Ishikawa (cell line): ENCODE data around the gene ZNF609.

Source experiments
- CEBPB ChIP-seq: IDR thresholded peaks from 2 replicates; pipeline ENCODE4 v1.6.1; 2012
- CREB1 ChIP-seq: IDR thresholded peaks from 2 replicates; pipeline ENCODE4 v1.6.1; 2012; ENCODE audit warnings: low read depth
- EGR1 ChIP-seq: IDR thresholded peaks from 2 replicates; pipeline ENCODE4 v1.6.1; 2012
- EP300 ChIP-seq: IDR thresholded peaks from 2 replicates; pipeline ENCODE4 v1.6.1; 2012; ENCODE audit warnings: borderline replicate concordance
- FOXM1 ChIP-seq: IDR thresholded peaks from 2 replicates; pipeline ENCODE4 v1.6.1; 2012; ENCODE audit warnings: low read depth, borderline replicate concordance
- MAX ChIP-seq: IDR thresholded peaks from 2 replicates; pipeline ENCODE4 v1.6.1; 2012
- NFIC ChIP-seq: IDR thresholded peaks from 2 replicates; pipeline ENCODE4 v1.6.1; 2012
- RAD21 ChIP-seq: IDR thresholded peaks from 2 replicates; pipeline ENCODE4 v1.6.1; 2012; ENCODE audit warnings: low read depth
- REST ChIP-seq: IDR thresholded peaks from 2 replicates; pipeline ENCODE4 v1.6.1; 2012; ENCODE audit warnings: low read depth, mild to moderate bottlenecking
- TAF1 ChIP-seq: IDR thresholded peaks from 2 replicates; pipeline ENCODE4 v1.6.1; 2012; ENCODE audit warnings: low read depth, mild to moderate bottlenecking
- TCF12 ChIP-seq: IDR thresholded peaks from 2 replicates; pipeline ENCODE4 v1.6.1; 2012; ENCODE audit warnings: low read depth
- TEAD4 ChIP-seq: IDR thresholded peaks from 2 replicates; pipeline ENCODE4 v1.6.1; 2012
- YY1 ChIP-seq: IDR thresholded peaks from 2 replicates; pipeline ENCODE4 v1.6.1; 2012; ENCODE audit warnings: low read depth
- ZBTB7A ChIP-seq: IDR thresholded peaks from 2 replicates; pipeline ENCODE4 v1.6.1; 2012; ENCODE audit warnings: low read depth
- TF ChIP-seq, protein P1 (sequence below): IDR thresholded peaks from 2 replicates; pipeline ENCODE4 v1.6.1; 2012

ZNF609 gene

GRCh38 chr15:64521201-64521600 is 60.8 kb downstream of the ZNF609 start:
- no peak for TF ChIP-seq CEBPB
- TF ChIP-seq NFIC, result no peak
- TF ChIP-seq EGR1, result no peak
- no peak for TF ChIP-seq YY1
- no peak for TF ChIP-seq RAD21
- no peak for TF ChIP-seq CREB1
- no peak for TF ChIP-seq TAF1
- TF ChIP-seq REST, result no peak
- TF ChIP-seq TEAD4, result no peak
- TF ChIP-seq EP300, result no peak
- TF ChIP-seq ZBTB7A, result no peak
- TF ChIP-seq MAX, result no peak
- TF ChIP-seq TCF12, result no peak

DNA sequence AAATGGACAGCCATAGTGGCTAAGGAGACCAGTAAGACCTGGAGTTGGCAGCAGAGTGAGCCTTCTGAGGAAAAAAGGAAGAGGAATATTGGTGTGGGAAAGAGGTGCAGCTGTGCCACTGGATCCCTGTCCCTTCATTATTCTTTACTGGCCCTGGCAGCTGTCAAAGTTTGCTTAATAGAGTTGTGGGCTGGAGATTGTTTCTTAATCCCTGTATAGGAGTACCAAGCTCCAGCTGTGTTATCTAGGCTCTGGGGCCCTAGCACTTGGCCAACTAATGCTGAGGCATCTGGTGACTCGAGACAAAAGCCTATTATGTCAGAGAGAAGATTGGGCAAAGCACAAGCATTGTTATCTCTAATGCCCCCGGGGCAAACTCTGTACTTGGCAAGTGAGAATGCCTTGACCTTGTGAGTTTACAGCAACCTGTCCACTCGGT is 61.4 kb downstream of the ZNF609 start:
- TF ChIP-seq TCF12 (no peak), CREB1 (no peak), CEBPB (no peak), YY1 (no peak), EGR1 (no peak), NFIC (no peak), TEAD4 (no peak), FOXM1 (no peak), MAX (no peak), REST (no peak), ZBTB7A (no peak), RAD21 (no peak), TAF1 (no peak), EP300 (no peak)
- TF ChIP-seq, protein P1, sequence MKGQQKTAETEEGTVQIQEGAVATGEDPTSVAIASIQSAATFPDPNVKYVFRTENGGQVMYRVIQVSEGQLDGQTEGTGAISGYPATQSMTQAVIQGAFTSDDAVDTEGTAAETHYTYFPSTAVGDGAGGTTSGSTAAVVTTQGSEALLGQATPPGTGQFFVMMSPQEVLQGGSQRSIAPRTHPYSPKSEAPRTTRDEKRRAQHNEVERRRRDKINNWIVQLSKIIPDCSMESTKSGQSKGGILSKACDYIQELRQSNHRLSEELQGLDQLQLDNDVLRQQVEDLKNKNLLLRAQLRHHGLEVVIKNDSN, result no peak

DNA sequence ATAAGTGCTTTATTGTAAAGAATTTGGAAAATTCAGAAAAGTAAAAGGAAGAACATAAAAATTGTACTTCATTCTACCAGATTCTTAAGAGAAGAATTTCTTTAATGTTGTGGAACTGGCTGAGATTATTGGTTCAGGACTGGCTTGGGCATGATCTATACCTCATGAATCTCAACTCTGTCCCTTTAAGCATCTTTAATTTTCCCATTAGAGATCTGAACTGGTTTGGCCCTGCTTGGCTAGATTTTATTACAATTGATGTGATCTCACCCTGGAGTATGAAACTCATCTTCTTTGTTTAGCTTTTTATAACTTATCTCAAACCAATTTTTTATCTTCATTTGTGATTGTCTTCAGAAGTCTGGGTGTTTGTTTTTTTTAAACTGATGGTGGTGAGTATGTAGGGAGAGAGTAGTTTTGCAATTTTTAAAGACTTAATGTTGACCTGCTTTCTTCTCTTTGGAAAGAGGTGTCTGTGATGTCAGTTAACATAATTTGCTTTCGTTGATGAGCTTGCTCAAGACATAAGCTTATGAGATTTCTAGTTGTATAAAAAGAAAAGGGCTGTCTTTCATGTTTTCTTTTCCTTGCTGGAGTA is 61.9 kb downstream of the ZNF609 start:
- TF ChIP-seq, protein P1, result no peak
- no peak for TF ChIP-seq TEAD4
- no peak for TF ChIP-seq EP300
- TF ChIP-seq RAD21, result no peak
- TF ChIP-seq FOXM1, result no peak
- TF ChIP-seq EGR1, result no peak
- no peak for TF ChIP-seq TAF1
- TF ChIP-seq CREB1, result no peak
- TF ChIP-seq MAX, result no peak
- no peak for TF ChIP-seq CEBPB

GRCh38 chr15:64523240-64523639 is 62.9 kb downstream of the ZNF609 start:
- TF ChIP-seq TEAD4, result no peak
- TF ChIP-seq CEBPB, result no peak
- no peak for TF ChIP-seq CREB1
- no peak for TF ChIP-seq EGR1
- no peak for TF ChIP-seq RAD21
- no peak for TF ChIP-seq ZBTB7A
- no peak for TF ChIP-seq TAF1
- TF ChIP-seq MAX, result no peak

DNA sequence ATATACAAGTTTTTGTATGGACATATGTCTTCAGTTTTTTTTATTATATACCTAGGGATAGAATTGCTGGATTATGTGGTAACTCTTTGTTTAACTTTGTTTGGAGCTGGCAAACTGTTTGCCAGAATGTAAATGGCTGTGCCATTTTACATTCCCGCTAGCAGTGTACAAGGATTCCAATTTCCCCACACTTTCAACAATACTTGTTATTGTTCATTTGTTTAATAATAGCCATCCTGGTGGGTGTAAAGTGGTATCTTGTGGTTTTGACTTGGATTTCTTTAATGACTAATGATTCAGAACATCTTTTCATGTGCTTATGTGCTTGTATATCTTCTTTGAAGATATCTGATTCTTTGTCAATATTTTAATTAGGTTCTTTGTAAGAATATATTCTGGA is 64.4 kb downstream of the ZNF609 start:
- no peak for TF ChIP-seq REST
- no peak for TF ChIP-seq TAF1
- no peak for TF ChIP-seq YY1
- no peak for TF ChIP-seq FOXM1
- TF ChIP-seq EP300, result no peak
- no peak for TF ChIP-seq NFIC
- TF ChIP-seq EGR1, result no peak
- TF ChIP-seq ZBTB7A, result no peak
- no peak for TF ChIP-seq MAX
- TF ChIP-seq, protein P1, result no peak
- TF ChIP-seq CREB1, result no peak
